ENCODE measurements around the gene ZFYVE19.
A peak's percentile ranks its signal among the peaks of the same experiment; 100 is the strongest.

The ZFYVE19 gene

DNA sequence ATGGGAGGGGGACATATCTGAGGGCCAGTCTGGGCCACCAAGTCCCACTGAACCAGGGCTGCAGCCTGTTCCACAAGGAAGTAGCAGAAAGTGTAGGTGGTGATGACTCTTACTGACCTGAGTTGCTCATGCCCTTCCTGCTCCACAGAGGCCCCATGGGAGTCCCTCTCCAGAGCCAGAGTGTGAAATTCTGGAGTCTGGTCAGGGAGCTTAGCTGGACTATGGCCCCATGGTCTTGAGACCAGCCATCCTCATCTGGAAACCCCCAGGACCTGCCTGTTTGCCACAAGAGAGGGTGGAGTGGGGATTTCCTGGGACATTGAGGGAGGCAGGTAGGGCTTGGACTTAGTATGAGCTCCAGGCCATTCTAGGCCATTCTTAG, 39.9 kb downstream of the ZFYVE19 start:
- H3K27ac ChIP-seq: peak overlapping the region; percentile 84
- peak overlapping the region; percentile 29 to 47 for H3K4me3 ChIP-seq (ENCODE audit: low read depth in 1 of 2, low read length in 1 of 2)
- peaks cover 44 to 48% of the 10 kb centered on the region in 2 experiments for H3K4me1 ChIP-seq (ENCODE audit: control insufficient read depth in 1 of 2, insufficient read depth in 1 of 2, low read depth in 1 of 2, low read length in 1 of 2)
- TF ChIP-seq, protein P1, sequence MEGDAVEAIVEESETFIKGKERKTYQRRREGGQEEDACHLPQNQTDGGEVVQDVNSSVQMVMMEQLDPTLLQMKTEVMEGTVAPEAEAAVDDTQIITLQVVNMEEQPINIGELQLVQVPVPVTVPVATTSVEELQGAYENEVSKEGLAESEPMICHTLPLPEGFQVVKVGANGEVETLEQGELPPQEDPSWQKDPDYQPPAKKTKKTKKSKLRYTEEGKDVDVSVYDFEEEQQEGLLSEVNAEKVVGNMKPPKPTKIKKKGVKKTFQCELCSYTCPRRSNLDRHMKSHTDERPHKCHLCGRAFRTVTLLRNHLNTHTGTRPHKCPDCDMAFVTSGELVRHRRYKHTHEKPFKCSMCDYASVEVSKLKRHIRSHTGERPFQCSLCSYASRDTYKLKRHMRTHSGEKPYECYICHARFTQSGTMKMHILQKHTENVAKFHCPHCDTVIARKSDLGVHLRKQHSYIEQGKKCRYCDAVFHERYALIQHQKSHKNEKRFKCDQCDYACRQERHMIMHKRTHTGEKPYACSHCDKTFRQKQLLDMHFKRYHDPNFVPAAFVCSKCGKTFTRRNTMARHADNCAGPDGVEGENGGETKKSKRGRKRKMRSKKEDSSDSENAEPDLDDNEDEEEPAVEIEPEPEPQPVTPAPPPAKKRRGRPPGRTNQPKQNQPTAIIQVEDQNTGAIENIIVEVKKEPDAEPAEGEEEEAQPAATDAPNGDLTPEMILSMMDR (IDR thresholded peaks at IDR 0.05): no peak
- peaks cover 31% of the 10 kb centered on the region for H3K27me3 ChIP-seq
- H3K36me3 ChIP-seq: no peaks in the 10 kb centered on the region
- no peaks in the 10 kb centered on the region for H3K9me3 ChIP-seq

GRCh38 chr15:40847223-40847961, 40.5 kb downstream of the ZFYVE19 start:
- no peaks in the 10 kb centered on the region for H3K9me3 ChIP-seq
- H3K36me3 ChIP-seq: no peaks in the 10 kb centered on the region
- TF ChIP-seq, protein P1 (IDR thresholded peaks at IDR 0.05): peak; percentile 76
- H3K27ac ChIP-seq: peak overlapping the region; percentile 84
- peak overlapping the region; percentile 29 to 47 for H3K4me3 ChIP-seq (ENCODE audit: low read depth in 1 of 2, low read length in 1 of 2)
- H3K27me3 ChIP-seq: peaks cover 25% of the 10 kb centered on the region
- H3K4me1 ChIP-seq (ENCODE audit: control insufficient read depth in 1 of 2, insufficient read depth in 1 of 2, low read depth in 1 of 2, low read length in 1 of 2): peaks cover 44 to 48% of the 10 kb centered on the region in 2 experiments

GRCh38 chr15:40850576-40851112, 43.8 kb downstream of the ZFYVE19 start:
- H3K4me3 ChIP-seq (ENCODE audit: low read depth in 1 of 2, low read length in 1 of 2): no peak overlapping the region
- TF ChIP-seq, protein P1 (IDR thresholded peaks at IDR 0.05): no peak
- no peaks in the 10 kb centered on the region for H3K9me3 ChIP-seq
- H3K27me3 ChIP-seq: no peaks in the 10 kb centered on the region
- H3K36me3 ChIP-seq: peaks cover under 1% of the 10 kb centered on the region
- H3K4me1 ChIP-seq (ENCODE audit: control insufficient read depth in 1 of 2, insufficient read depth in 1 of 2, low read depth in 1 of 2, low read length in 1 of 2): peaks cover 32 to 33% of the 10 kb centered on the region in 2 experiments
- no peak overlapping the region for H3K27ac ChIP-seq

- H3K9me3 ChIP-seq: no peaks in the 10 kb centered on the region
- peaks cover 17% of the 10 kb centered on the region for H3K36me3 ChIP-seq
- no peaks in the 10 kb centered on the region for H3K27me3 ChIP-seq
- no peak overlapping the region for H3K27ac ChIP-seq
- H3K4me1 ChIP-seq (ENCODE audit: control insufficient read depth in 1 of 2, insufficient read depth in 1 of 2, low read depth in 1 of 2, low read length in 1 of 2): peaks cover 18 to 19% of the 10 kb centered on the region in 2 experiments
- no peak overlapping the region for H3K4me3 ChIP-seq (ENCODE audit: low read depth in 1 of 2, low read length in 1 of 2)
- TF ChIP-seq, protein P1 (IDR thresholded peaks at IDR 0.05): no peak
Measured at GRCh38 chr15:40852529-40852928, 45.6 kb downstream of the ZFYVE19 start.

GRCh38 chr15:40853241-40853890, 46.5 kb downstream of the ZFYVE19 start:
- no peak overlapping the region for H3K27ac ChIP-seq
- peaks cover 17% of the 10 kb centered on the region for H3K36me3 ChIP-seq
- no peaks in the 10 kb centered on the region for H3K27me3 ChIP-seq
- TF ChIP-seq, protein P1 (IDR thresholded peaks at IDR 0.05): no peak
- H3K9me3 ChIP-seq: no peaks in the 10 kb centered on the region
- peaks cover 15 to 17% of the 10 kb centered on the region in 2 experiments for H3K4me1 ChIP-seq (ENCODE audit: control insufficient read depth in 1 of 2, insufficient read depth in 1 of 2, low read depth in 1 of 2, low read length in 1 of 2)
- no peak overlapping the region for H3K4me3 ChIP-seq (ENCODE audit: low read depth in 1 of 2, low read length in 1 of 2)

Measured in neutrophil (primary cell).